Measurements from ENCODE around the gene C2orf81. TPM values are rescaled to one million over a fixed set of nuclear protein-coding genes. Genes with fewer than 3 reads are reported as not detected.

The C2orf81 gene
- total RNA-seq, 2 experiments from 2014 or later = 2.9 to 3.4 TPM

- no peaks in the 10 kb centered on the region for H3K9me3 Mint-ChIP-seq
- DNase-seq = no peak
- intact Hi-C loops (cut with DNase I, micrococcal nuclease) = no loop called here
- Histone ChIP-seq H3K27ac (ENCODE audit: low read depth in 1 of 2, low read length in 2 of 2) (no peak overlapping the region), H3K4me3 (ENCODE audit: low read length) (no peak overlapping the region), H3K4me1 (ENCODE audit: insufficient read depth, low read length) (peaks cover 15% of the 10 kb centered on the region), H3K9me3 (ENCODE audit: control insufficient read depth in 1 of 2, insufficient read depth in 1 of 2, low read length in 2 of 2) (peaks cover 0 to 20% of the 10 kb centered on the region in 2 experiments), H3K27me3 (ENCODE audit: control insufficient read depth in 1 of 2, insufficient read depth in 2 of 2, low read length in 2 of 2) (peaks cover 19 to 22% of the 10 kb centered on the region in 2 experiments), H3K36me3 (ENCODE audit: insufficient read depth, low read length) (no peaks in the 10 kb centered on the region)
- H3K27me3 Mint-ChIP-seq = peaks cover 31% of the 10 kb centered on the region
- POLR2A ChIA-PET = no interaction called here
- no peaks in the 10 kb centered on the region for H3K36me3 Mint-ChIP-seq (ENCODE audit: low read depth)
- TF ChIP-seq CTCF (IDR thresholded peaks at IDR 0.05) = no peak
- no peak overlapping the region for H3K27ac Mint-ChIP-seq
- ATAC-seq (ENCODE audit: poor library complexity) = no peak
- H3K4me1 Mint-ChIP-seq (ENCODE audit: low read depth) = peaks cover 4% of the 10 kb centered on the region
- CTCF ChIA-PET = no interaction called here
- H3K4me3 Mint-ChIP-seq = no peak overlapping the region
Measured at GRCh38 chr2:74436111-74436805, 14.8 kb upstream of the C2orf81 start.

- no peak for TF ChIP-seq CTCF (IDR thresholded peaks at IDR 0.05)
Measured at GRCh38 chr2:74430502-74430901, 9.1 kb upstream of the C2orf81 start.

GRCh38 chr2:74429487-74430451, 8.3 kb upstream of the C2orf81 start:
- Mint-ChIP-seq H3K9me3 (no peaks in the 10 kb centered on the region), H3K4me3 (no peak overlapping the region), H3K27me3 (no peaks in the 10 kb centered on the region), H3K4me1 (ENCODE audit: low read depth) (no peaks in the 10 kb centered on the region), H3K36me3 (ENCODE audit: low read depth) (peaks cover 11% of the 10 kb centered on the region), H3K27ac (no peak overlapping the region)
- intact Hi-C loops (cut with DNase I, micrococcal nuclease) = no loop called here
- ChIA-PET POLR2A (interaction anchor here (1.3 kb wide), 1 partner anchor 28 kb away, joined by 3 read pairs; the partner anchor contains the start of gene WBP1), CTCF (interaction anchor here (1.2 kb wide), 1 partner anchor 10 kb away, joined by 3 read pairs; no protein-coding TSS in a partner anchor)
- Histone ChIP-seq H3K4me1 (ENCODE audit: insufficient read depth, low read length) (no peaks in the 10 kb centered on the region), H3K27me3 (ENCODE audit: control insufficient read depth in 1 of 2, insufficient read depth in 2 of 2, low read length in 2 of 2) (no peaks in the 10 kb centered on the region), H3K4me3 (ENCODE audit: low read length) (no peak overlapping the region), H3K27ac (ENCODE audit: low read depth in 1 of 2, low read length in 2 of 2) (no peak overlapping the region), H3K9me3 (ENCODE audit: control insufficient read depth in 1 of 2, insufficient read depth in 1 of 2, low read length in 2 of 2) (no peaks in the 10 kb centered on the region), H3K36me3 (ENCODE audit: insufficient read depth, low read length) (peaks cover 9% of the 10 kb centered on the region)
- no peak for DNase-seq
- no peak for TF ChIP-seq CTCF (IDR thresholded peaks at IDR 0.05)
- no peak for ATAC-seq (ENCODE audit: poor library complexity)

More at GRCh38 chr2:74430502-74430901, 9.1 kb upstream of the C2orf81 start:
- ATAC-seq (ENCODE audit: poor library complexity) = no peak
- Histone ChIP-seq H3K4me3 (ENCODE audit: low read length) (no peak overlapping the region), H3K27ac (ENCODE audit: low read depth in 1 of 2, low read length in 2 of 2) (no peak overlapping the region), H3K36me3 (ENCODE audit: insufficient read depth, low read length) (peaks cover 3% of the 10 kb centered on the region), H3K9me3 (ENCODE audit: control insufficient read depth in 1 of 2, insufficient read depth in 1 of 2, low read length in 2 of 2) (no peaks in the 10 kb centered on the region), H3K4me1 (ENCODE audit: insufficient read depth, low read length) (no peaks in the 10 kb centered on the region), H3K27me3 (ENCODE audit: control insufficient read depth in 1 of 2, insufficient read depth in 2 of 2, low read length in 2 of 2) (no peaks in the 10 kb centered on the region)
- no peak for DNase-seq
- intact Hi-C loops (cut with DNase I, micrococcal nuclease) = no loop called here
- Mint-ChIP-seq H3K4me3 (no peak overlapping the region), H3K36me3 (ENCODE audit: low read depth) (peaks cover 8% of the 10 kb centered on the region), H3K27ac (no peak overlapping the region), H3K4me1 (ENCODE audit: low read depth) (no peaks in the 10 kb centered on the region), H3K27me3 (no peaks in the 10 kb centered on the region), H3K9me3 (no peaks in the 10 kb centered on the region)
- ChIA-PET CTCF (interaction anchor here (1.2 to 1.7 kb wide), 2 partner anchors 9 to 39 kb away, joined by 3 to 6 read pairs; no protein-coding TSS in a partner anchor), POLR2A (interaction anchor here (1.3 kb wide), 1 partner anchor 10 kb away, joined by 3 read pairs; no protein-coding TSS in a partner anchor)
